Smooth muscle cell of the pulmonary artery (primary cell): Measurements from ENCODE around the gene OR13C2. TPM values are rescaled to one million over a fixed set of nuclear protein-coding genes. Genes with fewer than 3 reads are reported as not detected.

Experiments used
- total RNA-seq: library from RNA; depleted of rRNA; stranded (reverse); fragments of >200 nt; gene quantifications from 2 replicates; pipeline ENCODE4 v1.2.3, GENCODE V29; 2014

Gene OR13C2
- total RNA-seq: 0.20 TPM in 1 of 2 replicates, not detected in the other

GRCh38 chr9:104605527-104605926 is at the start of gene OR13C2:
Gene OR13C2, minus strand, starts transcription at chr9:104605627. Its CDS starts 0 bp downstream, at chr9:104605627.

GRCh38 chr9:104618104-104618503 is 12.7 kb upstream of the OR13C2 start, which contains the start of gene OR13C9:
Gene OR13C9, minus strand, starts transcription at chr9:104618204. Its CDS starts 0 bp downstream, at chr9:104618204.

GRCh38 chr9:104599313-104599712 is 6.1 kb downstream of the OR13C2 start, which contains the start of gene OR13C5:
Gene OR13C5, minus strand, starts transcription at chr9:104599413. Its CDS starts 0 bp downstream, at chr9:104599413.

GRCh38 chr9:104568868-104569267 is 36.6 kb downstream of the OR13C2 start, which contains the start of gene OR13C8:
Gene OR13C8, plus strand, starts transcription at chr9:104569168. Its CDS starts 0 bp downstream, at chr9:104569168.

Other genes with a start within 250 kb of the OR13C2 start
- not detected in 2 replicates for gene OR13F1, start 101.4 kb downstream of the OR13C2 start, total RNA-seq
- gene OR13C4, start 78.4 kb downstream of the OR13C2 start, total RNA-seq: not detected in 2 replicates
- 0.07 TPM in 1 of 2 replicates, not detected in the other for gene OR13C3, start 68.8 kb downstream of the OR13C2 start, total RNA-seq
- not detected in 2 replicates for gene OR13C8, start 36.5 kb downstream of the OR13C2 start, total RNA-seq
- gene OR13C5, start 6.2 kb downstream of the OR13C2 start, total RNA-seq: 0.13 TPM in 1 of 2 replicates, not detected in the other
- gene OR13C9, start 12.6 kb upstream of the OR13C2 start, total RNA-seq: 0.10 TPM in 1 of 2 replicates, not detected in the other
- not detected in 2 replicates for gene OR13D1, start 88.9 kb upstream of the OR13C2 start, total RNA-seq
- gene NIPSNAP3A, start 142.1 kb upstream of the OR13C2 start, total RNA-seq: 47.2 and 48.7 TPM in 2 replicates
- 1.2 and 1.3 TPM in 2 replicates for gene NIPSNAP3B, start 158.5 kb upstream of the OR13C2 start, total RNA-seq